ENCODE data around the gene TRMT2A. TPM values are rescaled to one million over a fixed set of nuclear protein-coding genes. Genes with fewer than 3 reads are reported as not detected.

Gene TRMT2A
- total RNA-seq, 1 experiment from 2014 or later, result 68.1 TPM

DNA sequence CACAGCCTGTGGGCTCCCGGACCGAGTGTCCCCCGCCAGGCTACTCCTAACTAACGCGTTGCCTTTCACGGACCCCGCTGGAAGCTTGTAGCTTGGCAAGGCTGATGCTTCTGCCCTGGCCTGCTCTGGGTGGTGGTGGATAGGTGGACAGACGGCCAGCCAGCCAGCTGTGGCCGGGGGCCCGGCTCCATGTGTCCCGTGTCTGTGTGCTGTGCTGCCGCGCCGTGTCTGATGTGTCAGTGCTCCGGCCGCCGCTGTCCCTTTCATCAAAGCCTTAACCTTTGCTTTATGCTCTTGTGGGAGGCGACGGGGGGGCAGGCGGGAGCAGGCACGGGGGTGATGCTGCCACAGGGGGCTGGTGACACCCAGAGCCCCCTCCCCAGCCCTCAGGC lies 28.8 kb upstream of the TRMT2A start:
- Histone ChIP-seq H3K4me1 (ENCODE audit: insufficient read depth, low read length, poor library complexity, severe bottlenecking) (no peaks in the 10 kb centered on the region), H3K9me3 (ENCODE audit: low read depth, low read length, poor library complexity, severe bottlenecking) (no peaks in the 10 kb centered on the region), H3K36me3 (ENCODE audit: insufficient read depth, low read length, poor library complexity, severe bottlenecking) (no peaks in the 10 kb centered on the region), H3K27ac (ENCODE audit: low read depth, low read length, poor library complexity, severe bottlenecking) (no peak overlapping the region), H3K4me3 (ENCODE audit: low read depth, low read length, poor library complexity, severe bottlenecking) (no peak overlapping the region), H3K27me3 (replicated peaks; ENCODE audit: insufficient read depth, low read depth, low read length, poor library complexity) (no peaks in the 10 kb centered on the region)
- TF ChIP-seq, protein P1, sequence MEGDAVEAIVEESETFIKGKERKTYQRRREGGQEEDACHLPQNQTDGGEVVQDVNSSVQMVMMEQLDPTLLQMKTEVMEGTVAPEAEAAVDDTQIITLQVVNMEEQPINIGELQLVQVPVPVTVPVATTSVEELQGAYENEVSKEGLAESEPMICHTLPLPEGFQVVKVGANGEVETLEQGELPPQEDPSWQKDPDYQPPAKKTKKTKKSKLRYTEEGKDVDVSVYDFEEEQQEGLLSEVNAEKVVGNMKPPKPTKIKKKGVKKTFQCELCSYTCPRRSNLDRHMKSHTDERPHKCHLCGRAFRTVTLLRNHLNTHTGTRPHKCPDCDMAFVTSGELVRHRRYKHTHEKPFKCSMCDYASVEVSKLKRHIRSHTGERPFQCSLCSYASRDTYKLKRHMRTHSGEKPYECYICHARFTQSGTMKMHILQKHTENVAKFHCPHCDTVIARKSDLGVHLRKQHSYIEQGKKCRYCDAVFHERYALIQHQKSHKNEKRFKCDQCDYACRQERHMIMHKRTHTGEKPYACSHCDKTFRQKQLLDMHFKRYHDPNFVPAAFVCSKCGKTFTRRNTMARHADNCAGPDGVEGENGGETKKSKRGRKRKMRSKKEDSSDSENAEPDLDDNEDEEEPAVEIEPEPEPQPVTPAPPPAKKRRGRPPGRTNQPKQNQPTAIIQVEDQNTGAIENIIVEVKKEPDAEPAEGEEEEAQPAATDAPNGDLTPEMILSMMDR (conservative IDR thresholded peaks at IDR 0.05; ENCODE audit: low read depth, low read length), result no peak
- no peak for TF ChIP-seq EZH2 (IDR thresholded peaks at IDR 0.05; ENCODE audit: borderline replicate concordance, low read depth, low read length, poor library complexity, severe bottlenecking)
- BruUV-seq (replicated peaks), result no TSS peak
- intact Hi-C loops (cut with micrococcal nuclease; ENCODE audit: unreplicated experiment), result no loop called here
- POLR2A ChIA-PET (ENCODE audit: low non-redundant PET), result no interaction called here
- CTCF ChIA-PET, result no interaction called here
- DNase-seq (ENCODE audit: low spot score), result no peak

DNA sequence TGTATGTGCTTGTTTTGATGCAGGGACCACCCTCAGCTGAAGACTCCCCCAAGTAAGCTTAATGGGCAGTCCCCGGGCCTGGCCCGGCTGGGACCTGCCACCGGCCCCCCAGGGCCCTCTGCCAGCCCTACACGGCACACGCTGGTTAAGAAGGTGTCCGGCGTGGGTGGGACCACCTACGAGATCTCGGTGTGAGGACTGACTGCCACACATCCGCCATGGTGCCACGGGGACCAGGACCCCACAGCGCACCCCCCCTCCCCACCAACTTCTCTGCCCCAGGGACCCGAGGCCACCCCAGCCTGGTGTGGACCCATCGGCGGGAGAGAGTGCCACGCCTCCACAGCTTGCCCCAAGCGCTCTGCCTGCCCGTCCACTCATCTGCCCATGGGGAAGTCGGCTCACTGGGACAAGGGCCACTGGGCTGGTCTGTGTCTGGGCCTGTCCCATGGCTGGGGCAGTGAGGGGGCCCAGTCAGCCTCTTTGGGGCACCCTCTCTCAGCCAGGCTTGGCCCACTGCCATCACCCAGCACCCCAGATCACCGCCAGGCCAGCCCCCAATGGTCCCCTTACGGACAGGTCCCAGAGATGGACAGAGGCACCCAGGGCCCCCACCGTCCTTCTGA lies 28.3 kb upstream of the TRMT2A start:
- CTCF ChIA-PET, result no interaction called here
- Histone ChIP-seq H3K27me3 (replicated peaks; ENCODE audit: insufficient read depth, low read depth, low read length, poor library complexity) (no peaks in the 10 kb centered on the region), H3K4me3 (ENCODE audit: low read depth, low read length, poor library complexity, severe bottlenecking) (no peak overlapping the region), H3K4me1 (ENCODE audit: insufficient read depth, low read length, poor library complexity, severe bottlenecking) (no peaks in the 10 kb centered on the region), H3K9me3 (ENCODE audit: low read depth, low read length, poor library complexity, severe bottlenecking) (no peaks in the 10 kb centered on the region), H3K36me3 (ENCODE audit: insufficient read depth, low read length, poor library complexity, severe bottlenecking) (no peaks in the 10 kb centered on the region), H3K27ac (ENCODE audit: low read depth, low read length, poor library complexity, severe bottlenecking) (no peak overlapping the region)
- TF ChIP-seq, protein P1 (conservative IDR thresholded peaks at IDR 0.05; ENCODE audit: low read depth, low read length), result no peak
- no peak for TF ChIP-seq EZH2 (IDR thresholded peaks at IDR 0.05; ENCODE audit: borderline replicate concordance, low read depth, low read length, poor library complexity, severe bottlenecking)
- DNase-seq (ENCODE audit: low spot score), result no peak
- intact Hi-C loops (cut with micrococcal nuclease; ENCODE audit: unreplicated experiment), result no loop called here
- POLR2A ChIA-PET (ENCODE audit: low non-redundant PET), result no interaction called here
- BruUV-seq (replicated peaks), result no TSS peak

DNA sequence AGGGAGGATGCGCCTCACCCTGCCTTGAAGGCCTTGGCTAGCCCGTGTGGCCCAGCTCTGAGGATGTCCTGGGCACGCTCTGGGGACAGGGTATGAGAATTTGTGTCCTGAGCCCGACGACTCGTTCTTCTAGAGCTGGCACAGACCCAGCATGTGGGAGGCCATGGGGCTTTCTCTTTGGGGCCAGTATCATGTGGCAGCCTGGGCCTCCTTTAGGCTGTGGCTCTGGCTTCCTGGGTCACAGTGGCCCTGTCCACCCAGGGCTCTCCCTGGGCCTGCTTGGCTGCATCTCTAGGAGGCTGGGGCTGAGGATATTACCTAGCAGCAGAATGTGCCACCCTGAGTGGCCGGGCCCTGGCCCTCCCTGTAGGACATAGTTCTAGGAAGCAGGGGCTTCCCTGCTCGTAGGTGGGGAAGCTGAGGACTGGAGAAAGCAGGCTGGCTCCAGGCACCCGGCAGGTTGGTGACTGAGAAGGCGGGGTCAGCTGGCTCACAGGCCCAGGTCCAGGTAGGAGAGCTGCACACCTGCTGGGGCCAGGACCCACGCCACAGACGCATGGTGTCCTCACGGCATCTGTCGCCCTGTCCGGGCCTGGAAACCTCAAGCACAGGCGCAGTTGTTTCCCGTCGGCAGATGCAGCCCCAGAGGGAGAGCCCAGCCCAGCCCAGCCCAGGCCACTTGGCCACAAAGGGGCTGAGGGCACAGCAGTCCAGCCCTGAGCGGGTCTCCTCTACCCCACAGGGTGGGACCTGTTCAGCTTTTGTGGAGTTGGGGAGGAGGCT lies 27.0 kb upstream of the TRMT2A start:
- no peaks in the 10 kb centered on the region for H3K4me1 ChIP-seq (ENCODE audit: insufficient read depth, low read length, poor library complexity, severe bottlenecking)
- no peaks in the 10 kb centered on the region for H3K27me3 ChIP-seq (replicated peaks; ENCODE audit: insufficient read depth, low read depth, low read length, poor library complexity)
- ChIA-PET CTCF (no interaction called here), POLR2A (ENCODE audit: low non-redundant PET) (no interaction called here)
- no peaks in the 10 kb centered on the region for H3K36me3 ChIP-seq (ENCODE audit: insufficient read depth, low read length, poor library complexity, severe bottlenecking)
- H3K27ac ChIP-seq (ENCODE audit: low read depth, low read length, poor library complexity, severe bottlenecking), result no peak overlapping the region
- no peak for DNase-seq (ENCODE audit: low spot score)
- no peak overlapping the region for H3K4me3 ChIP-seq (ENCODE audit: low read depth, low read length, poor library complexity, severe bottlenecking)
- no TSS peak for BruUV-seq (replicated peaks)
- TF ChIP-seq, protein P1 (conservative IDR thresholded peaks at IDR 0.05; ENCODE audit: low read depth, low read length), result no peak
- TF ChIP-seq EZH2 (IDR thresholded peaks at IDR 0.05; ENCODE audit: borderline replicate concordance, low read depth, low read length, poor library complexity, severe bottlenecking), result no peak
- H3K9me3 ChIP-seq (ENCODE audit: low read depth, low read length, poor library complexity, severe bottlenecking), result no peaks in the 10 kb centered on the region
- intact Hi-C loops (cut with micrococcal nuclease; ENCODE audit: unreplicated experiment), result no loop called here
